ENCODE measurements around the gene CNGB1. TPM values are rescaled to one million over a fixed set of nuclear protein-coding genes. Genes with fewer than 3 reads are reported as not detected.
"Not testable (repeated sequence)": the region's sequence is repeated elsewhere in the genome, so short reads cannot be mapped to it uniquely, and the experiment has no call there.

The CNGB1 gene
- total RNA-seq, 4 donors from 2014 or later: 0.13 TPM; not detected in 3

DNA sequence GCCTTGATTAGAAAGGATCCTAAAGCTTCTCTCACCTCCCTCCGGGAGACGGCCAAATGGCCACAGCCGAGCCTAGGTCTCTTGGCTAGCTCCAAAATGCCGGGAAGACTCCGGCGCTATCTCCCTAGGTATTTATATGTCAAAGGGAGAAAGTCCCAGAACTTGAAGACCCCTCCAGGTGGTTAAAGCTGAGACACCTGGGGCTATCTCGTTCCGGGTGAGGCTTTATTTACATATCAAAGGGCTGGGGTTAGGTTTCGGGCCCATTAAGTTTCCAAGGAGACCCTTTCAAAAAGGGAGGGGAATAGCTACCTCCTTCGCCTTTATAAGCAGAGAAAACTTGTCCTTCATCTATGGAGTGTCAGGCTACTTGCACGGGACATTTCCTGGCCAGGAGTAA is 97.7 kb downstream of the CNGB1 start:
- WGBS, 2 donors: 28 to 35% methylated on average over 11 of the region's 11 CpGs
- intact Hi-C loops (cut with DNase I): no loop called here

GRCh38 chr16:57872764-57873163 is 98.2 kb downstream of the CNGB1 start:
- H3K27me3 ChIP-seq; H3K9me3 ChIP-seq; intact Hi-C loops (cut with DNase I); H3K27ac ChIP-seq; H3K4me1 ChIP-seq; H3K4me3 ChIP-seq (replicated peaks in 1 of 3); H3K36me3 ChIP-seq: not testable (repeated sequence)
- peak in 1 of 2 donors; percentile 43 for DNase-seq
- 86 to 87% methylated on average over 12 of the region's 12 CpGs for WGBS, 2 donors

More for the DNA sequence above, 97.7 kb downstream of the CNGB1 start:
- Histone ChIP-seq H3K27ac (no peak overlapping the region), H3K36me3 (no peaks in the 10 kb centered on the region), H3K9me3 (no peaks in the 10 kb centered on the region), H3K27me3 (no peaks in the 10 kb centered on the region), H3K4me3 (replicated peaks in 1 of 3) (no peak overlapping the region), H3K4me1 (peaks cover 0 to under 1% of the 10 kb centered on the region in 2 donors)
- TF ChIP-seq, protein P1, sequence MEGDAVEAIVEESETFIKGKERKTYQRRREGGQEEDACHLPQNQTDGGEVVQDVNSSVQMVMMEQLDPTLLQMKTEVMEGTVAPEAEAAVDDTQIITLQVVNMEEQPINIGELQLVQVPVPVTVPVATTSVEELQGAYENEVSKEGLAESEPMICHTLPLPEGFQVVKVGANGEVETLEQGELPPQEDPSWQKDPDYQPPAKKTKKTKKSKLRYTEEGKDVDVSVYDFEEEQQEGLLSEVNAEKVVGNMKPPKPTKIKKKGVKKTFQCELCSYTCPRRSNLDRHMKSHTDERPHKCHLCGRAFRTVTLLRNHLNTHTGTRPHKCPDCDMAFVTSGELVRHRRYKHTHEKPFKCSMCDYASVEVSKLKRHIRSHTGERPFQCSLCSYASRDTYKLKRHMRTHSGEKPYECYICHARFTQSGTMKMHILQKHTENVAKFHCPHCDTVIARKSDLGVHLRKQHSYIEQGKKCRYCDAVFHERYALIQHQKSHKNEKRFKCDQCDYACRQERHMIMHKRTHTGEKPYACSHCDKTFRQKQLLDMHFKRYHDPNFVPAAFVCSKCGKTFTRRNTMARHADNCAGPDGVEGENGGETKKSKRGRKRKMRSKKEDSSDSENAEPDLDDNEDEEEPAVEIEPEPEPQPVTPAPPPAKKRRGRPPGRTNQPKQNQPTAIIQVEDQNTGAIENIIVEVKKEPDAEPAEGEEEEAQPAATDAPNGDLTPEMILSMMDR (IDR thresholded peaks at IDR 0.05): no peak
- TF ChIP-seq POLR2A (IDR thresholded peaks at IDR 0.05): no peak
- DNase-seq: no peak

GRCh38 chr16:57871456-57871855 is 99.5 kb downstream of the CNGB1 start:
- WGBS, 2 donors: 83 to 90% methylated on average over 1 of the region's 1 CpG
- DNase-seq: no peak
- H3K36me3 ChIP-seq: no peaks in the 10 kb centered on the region
- H3K27me3 ChIP-seq: no peaks in the 10 kb centered on the region
- H3K27ac ChIP-seq: no peak overlapping the region
- TF ChIP-seq, protein P1 (IDR thresholded peaks at IDR 0.05): no peak
- no peak for TF ChIP-seq POLR2A (IDR thresholded peaks at IDR 0.05)
- intact Hi-C loops (cut with DNase I): no loop called here
- no peak overlapping the region for H3K4me3 ChIP-seq (replicated peaks in 1 of 3)
- no peaks in the 10 kb centered on the region for H3K9me3 ChIP-seq
- H3K4me1 ChIP-seq: no peaks in the 10 kb centered on the region

- H3K27me3 ChIP-seq: no peaks in the 10 kb centered on the region
- no peaks in the 10 kb centered on the region for H3K4me1 ChIP-seq
- TF ChIP-seq, protein P1 (IDR thresholded peaks at IDR 0.05): no peak
- no peak for TF ChIP-seq POLR2A (IDR thresholded peaks at IDR 0.05)
- H3K4me3 ChIP-seq (replicated peaks in 1 of 3): no peak overlapping the region
- DNase-seq: no peak
- H3K36me3 ChIP-seq: no peaks in the 10 kb centered on the region
- 68 to 69% methylated on average over 7 of the region's 7 CpGs for WGBS, 2 donors
- H3K9me3 ChIP-seq: no peaks in the 10 kb centered on the region
- H3K27ac ChIP-seq: no peak overlapping the region
- intact Hi-C loops (cut with DNase I): no loop called here
These were observed 100.0 kb downstream of the CNGB1 start for GRCh38 chr16:57870753-57871454.

- Histone ChIP-seq H3K27ac (no peak overlapping the region), H3K36me3 (no peaks in the 10 kb centered on the region), H3K9me3 (no peaks in the 10 kb centered on the region), H3K4me1 (no peaks in the 10 kb centered on the region), H3K27me3 (no peaks in the 10 kb centered on the region), H3K4me3 (replicated peaks in 1 of 3) (no peak overlapping the region)
- intact Hi-C loops (cut with DNase I): loop anchor here (10.0 kb wide), 1 partner anchor 294 kb away; no protein-coding TSS in a partner anchor
- WGBS, 2 donors: 90 to 95% methylated on average over 13 of the region's 13 CpGs
- no peak for TF ChIP-seq POLR2A (IDR thresholded peaks at IDR 0.05)
- TF ChIP-seq, protein P1 (IDR thresholded peaks at IDR 0.05): no peak
- no peak for DNase-seq
These were observed 101.9 kb downstream of the CNGB1 start for GRCh38 chr16:57868913-57869520.
